GM23248 (cell line): ENCODE results near the gene CADPS. TPM values are rescaled to one million over a fixed set of nuclear protein-coding genes. Genes with fewer than 3 reads are reported as not detected.

ENCODE experiments used
- DNase-seq: peaks from one replicate; pipeline ENCODE4 v3.0.0-alpha.2; 2015
- H2AFZ ChIP-seq: fragments of 200-600 bp; sonication (generic); 2 replicates; pipeline ENCODE4 v1.6.1; 2016; ENCODE audit warnings: antibody characterized with exemption
- H3F3A ChIP-seq: fragments of 200-600 bp; sonication (generic); 2 replicates; pipeline ENCODE4 v1.6.1; 2016; ENCODE audit warnings: mild to moderate bottlenecking, antibody characterized with exemption, mixed run types; ENCODE audit not compliant: insufficient read depth
- H3K27ac ChIP-seq: fragments of 200-600 bp; sonication (generic); 2 replicates; pipeline ENCODE4 v1.5.1; 2016; ENCODE audit warnings: mild to moderate bottlenecking
- H3K27me3 ChIP-seq: fragments of 200-600 bp; sonication (generic); replicated peaks from 2 replicates; pipeline ENCODE4 v1.6.1; 2016; ENCODE audit warnings: mild to moderate bottlenecking; ENCODE audit not compliant: insufficient read depth
- H3K36me3 ChIP-seq: fragments of 200-600 bp; sonication (generic); 2 replicates; pipeline ENCODE4 v1.6.1; 2016; ENCODE audit warnings: low read depth, mild to moderate bottlenecking
- H3K4me1 ChIP-seq: fragments of 200-600 bp; sonication (generic); 2 replicates; pipeline ENCODE4 v1.6.1; 2016; ENCODE audit warnings: mild to moderate bottlenecking; ENCODE audit not compliant: insufficient read depth
- H3K4me2 ChIP-seq: fragments of 200-600 bp; sonication (generic); one replicate; pipeline ENCODE4 v1.6.1; 2016; ENCODE audit warnings: mild to moderate bottlenecking; ENCODE audit not compliant: unreplicated experiment
- H3K4me3 ChIP-seq: fragments of 200-600 bp; sonication (generic); 2 replicates; pipeline ENCODE4 v1.5.1; 2016; ENCODE audit warnings: mild to moderate bottlenecking
- H3K79me2 ChIP-seq: fragments of 200-600 bp; sonication (generic); 2 replicates; pipeline ENCODE4 v1.6.1; 2016; ENCODE audit warnings: mild to moderate bottlenecking; ENCODE audit not compliant: insufficient read depth
- H3K9ac ChIP-seq: fragments of 200-600 bp; sonication (generic); 2 replicates; pipeline ENCODE4 v1.6.1; 2016; ENCODE audit warnings: mild to moderate bottlenecking
- H3K9me2 ChIP-seq: fragments of 200-600 bp; sonication (generic); 2 replicates; pipeline ENCODE4 v1.6.1; 2016; ENCODE audit warnings: mixed run types, mild to moderate bottlenecking, moderate library complexity; ENCODE audit not compliant: insufficient read depth
- H3K9me3 ChIP-seq: fragments of 200-600 bp; sonication (generic); one replicate; pipeline ENCODE4 v1.6.1; 2017; ENCODE audit warnings: low read depth
- H4K20me1 ChIP-seq: fragments of 200-600 bp; sonication (generic); 2 replicates; pipeline ENCODE4 v1.6.0; 2016; ENCODE audit not compliant: insufficient read depth
- EZH2 ChIP-seq: fragments of 200-600 bp; sonication (generic); IDR thresholded peaks from 2 replicates; pipeline ENCODE4 v1.6.1; 2018; ENCODE audit warnings: antibody characterized with exemption, mild to moderate bottlenecking; ENCODE audit not compliant: insufficient read depth, poor library complexity, severe bottlenecking
- EZH2phosphoT487 ChIP-seq: fragments of 200-600 bp; sonication (generic); IDR thresholded peaks from 2 replicates; pipeline ENCODE4 v1.6.1; 2018; ENCODE audit warnings: antibody characterized with exemption, moderate library complexity, mild to moderate bottlenecking, low read depth; ENCODE audit not compliant: insufficient read depth
- WGBS, 2 experiments: methylation state at CpG; one replicate each; pipeline ENCODE4 v1.1.6; 2015 to 2017; ENCODE audit warnings: low lambda C conversion rate in 2 of 2, low coverage in 1 of 2; ENCODE audit errors: missing lambda C conversion rate in 2 of 2; 5-methylcytosine and 5-hydroxymethylcytosine counted together
- in situ Hi-C: fragments of 300-500 bp; cut with MboI; formaldehyde crosslinking; loops from 2 replicates; pipeline ENCODE4 v1.15.0; 2020
- polyA plus RNA-seq: library from polyadenylated mRNA; unstranded; fragments of >200 nt; fragmentation: Nextera tagmentation; extraction: Ambion mirVana; gene quantifications from 2 replicates; pipeline ENCODE4 v1.2.1, GENCODE V29; 2016
- total RNA-seq: library from RNA; depleted of rRNA; stranded (reverse); fragments of >200 nt; shearing (Covaris generic); gene quantifications from 2 replicates; pipeline ENCODE4 v1.2.3, GENCODE V29; 2014

CADPS gene
- total and polyA plus RNA-seq, 2 experiments from 2014 or later: 3.0 to 4.1 TPM

DNA sequence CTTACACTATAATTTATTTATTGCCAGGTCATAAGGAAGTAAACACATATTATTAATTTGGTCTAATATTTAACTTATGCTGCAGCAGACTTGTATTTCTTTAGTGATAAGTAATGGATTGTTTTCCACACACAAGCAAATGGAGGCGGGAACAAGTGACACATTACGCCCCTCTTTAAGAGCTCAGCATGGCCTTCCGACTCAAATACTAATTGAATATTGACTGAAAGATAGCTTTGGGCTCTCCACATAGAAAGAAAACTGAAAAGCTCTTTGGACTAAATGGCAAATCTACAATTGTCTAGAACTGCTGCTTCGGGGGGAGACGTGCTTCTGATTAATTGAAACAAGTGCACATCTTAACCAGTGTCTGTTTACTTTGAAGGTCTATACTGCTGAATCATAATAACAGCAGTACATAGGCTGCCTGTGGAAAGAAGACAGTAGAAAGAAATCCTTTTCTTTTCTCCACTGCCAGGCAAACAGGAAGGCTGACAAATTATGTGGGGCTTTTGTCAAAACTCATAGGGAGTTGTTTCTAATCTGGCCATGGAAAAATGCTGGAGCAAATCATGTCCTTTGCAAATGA lies 15.9 kb downstream of the CADPS start:
- Histone ChIP-seq H4K20me1 (no peaks in the 10 kb centered on the region), H3K36me3 (no peaks in the 10 kb centered on the region), H3K9me3 (no peaks in the 10 kb centered on the region), H3K4me1 (no peaks in the 10 kb centered on the region), H3K9me2 (no peaks in the 10 kb centered on the region), H2AFZ (no peak overlapping the region), H3F3A (no peaks in the 10 kb centered on the region), H3K79me2 (no peaks in the 10 kb centered on the region), H3K9ac (no peak overlapping the region), H3K4me2 (no peak overlapping the region), H3K27ac (no peak overlapping the region), H3K4me3 (no peak overlapping the region), H3K27me3 (no peaks in the 10 kb centered on the region)
- no peak for DNase-seq
- WGBS, 2 experiments: 61 to 68% methylated on average over 5 of the region's 5 CpGs
- TF ChIP-seq EZH2phosphoT487: no peak
- TF ChIP-seq EZH2: no peak
- in situ Hi-C loops: no loop called here

DNA sequence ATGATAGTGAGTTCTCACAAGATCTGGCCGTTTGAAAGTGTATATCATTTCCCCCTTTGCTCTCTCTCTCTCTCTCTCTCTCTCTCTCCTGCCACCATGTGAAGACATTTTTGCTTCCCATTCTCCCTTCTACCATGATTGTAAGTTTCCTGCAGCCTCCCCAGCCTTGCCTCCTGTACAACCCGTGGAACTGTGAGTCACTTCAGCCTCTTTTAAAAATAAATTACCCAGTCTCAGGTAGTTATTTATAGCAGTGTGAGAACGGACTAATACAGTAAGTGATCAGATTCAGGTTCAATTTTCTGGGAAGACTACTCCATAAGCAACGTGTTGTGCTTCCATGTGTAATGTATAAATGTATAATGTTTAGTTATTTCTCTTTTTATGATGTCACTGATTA lies 29.2 kb downstream of the CADPS start:
- whole genome bisulfite sequencing, 2 experiments: 41 to 43% methylated on average over 4 of the region's 4 CpGs
- H4K20me1 ChIP-seq: no peaks in the 10 kb centered on the region
- no peak overlapping the region for H3K4me2 ChIP-seq
- no peak overlapping the region for H3K4me3 ChIP-seq
- no peaks in the 10 kb centered on the region for H3K9me2 ChIP-seq
- in situ Hi-C loops: no loop called here
- no peaks in the 10 kb centered on the region for H3K9me3 ChIP-seq
- H2AFZ ChIP-seq: no peak overlapping the region
- H3K9ac ChIP-seq: no peak overlapping the region
- no peak overlapping the region for H3K27ac ChIP-seq
- H3K4me1 ChIP-seq: no peaks in the 10 kb centered on the region
- TF ChIP-seq EZH2phosphoT487 (no peak), EZH2 (no peak)
- no peaks in the 10 kb centered on the region for H3K79me2 ChIP-seq
- H3K27me3 ChIP-seq: no peaks in the 10 kb centered on the region
- DNase-seq: no peak
- H3K36me3 ChIP-seq: no peaks in the 10 kb centered on the region
- no peaks in the 10 kb centered on the region for H3F3A ChIP-seq

DNA sequence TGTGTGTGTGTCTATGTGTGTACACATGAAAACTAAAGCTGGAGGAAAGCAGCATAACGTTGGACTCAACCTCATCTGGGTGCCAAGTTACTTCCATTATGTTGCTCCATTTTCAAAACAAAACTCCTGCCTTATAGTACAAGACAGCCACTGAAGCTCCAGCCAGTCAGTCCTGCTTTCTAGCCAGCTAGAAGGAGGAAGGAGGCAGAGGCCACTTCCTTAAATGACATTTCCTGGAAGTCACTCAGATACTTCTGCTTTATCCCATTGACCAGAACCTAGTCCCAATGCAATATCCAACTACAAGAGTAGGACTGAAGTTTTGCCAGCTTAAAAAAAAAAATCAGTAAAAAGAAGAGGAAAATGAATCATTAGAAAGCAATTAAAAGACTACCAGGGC lies 31.7 kb downstream of the CADPS start:
- Histone ChIP-seq H3K4me1 (no peaks in the 10 kb centered on the region), H3F3A (no peaks in the 10 kb centered on the region), H3K9me2 (no peaks in the 10 kb centered on the region), H3K9ac (no peak overlapping the region), H3K36me3 (no peaks in the 10 kb centered on the region), H3K79me2 (no peaks in the 10 kb centered on the region), H3K27ac (no peak overlapping the region), H3K4me3 (no peak overlapping the region), H4K20me1 (no peaks in the 10 kb centered on the region), H3K27me3 (no peaks in the 10 kb centered on the region), H3K4me2 (no peak overlapping the region), H3K9me3 (no peaks in the 10 kb centered on the region), H2AFZ (no peak overlapping the region)
- no peak for DNase-seq
- WGBS, 2 experiments: 17 to 50% methylated on average over 1 of the region's 1 CpG
- in situ Hi-C loops: no loop called here
- TF ChIP-seq EZH2 (no peak), EZH2phosphoT487 (no peak)

DNA sequence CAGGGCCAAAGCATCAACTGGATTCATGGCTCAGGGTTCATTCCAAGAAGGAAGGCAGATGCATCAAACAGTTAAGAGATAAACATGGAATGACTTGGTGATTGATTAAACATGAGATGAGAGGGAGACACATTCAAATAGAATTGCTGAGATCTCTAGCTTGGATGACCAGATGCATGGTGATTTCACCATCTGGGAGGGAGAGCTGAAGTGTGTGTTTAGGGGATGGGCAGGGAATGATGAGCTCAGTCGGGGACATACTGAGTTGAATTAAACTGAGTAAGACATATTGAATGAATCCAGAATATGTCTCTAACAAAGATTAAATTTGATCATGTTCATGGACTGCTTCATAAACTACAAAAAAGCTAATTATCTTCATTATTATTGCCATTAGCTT lies 35.5 kb downstream of the CADPS start:
- 88 to 89% methylated on average over 1 of the region's 1 CpG for WGBS, 2 experiments

DNA sequence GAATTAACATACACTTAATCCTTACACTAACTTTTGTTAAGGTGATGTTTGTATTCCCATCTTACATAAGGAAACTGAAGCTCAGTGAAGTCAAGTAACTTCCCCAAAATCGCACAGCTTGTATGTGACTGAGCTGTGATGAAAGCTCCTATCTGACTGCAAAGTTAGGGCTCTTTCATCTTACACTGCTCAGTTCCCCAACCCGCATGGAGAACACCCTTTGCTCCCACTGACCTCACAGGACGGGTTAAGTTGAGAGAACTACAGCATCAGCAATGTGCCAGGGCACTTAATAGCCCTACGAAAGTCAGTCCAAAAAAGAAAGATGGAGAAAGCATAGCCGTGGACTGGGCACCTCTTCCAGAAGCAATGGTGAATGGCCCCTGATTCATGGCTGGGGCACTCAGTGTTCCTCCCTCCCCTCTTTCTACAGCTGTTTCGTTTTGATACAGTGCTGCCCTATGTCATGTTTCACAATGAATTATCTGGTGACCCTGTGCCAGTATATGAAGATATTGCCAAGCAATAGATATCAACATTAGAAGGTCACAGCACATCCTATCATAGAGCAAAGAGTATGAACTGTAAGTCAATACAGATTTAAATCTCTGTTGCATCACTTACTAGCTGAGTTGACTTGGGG lies 38.0 kb downstream of the CADPS start:
- H3K4me3 ChIP-seq: no peak overlapping the region
- DNase-seq: no peak
- no peaks in the 10 kb centered on the region for H3K27me3 ChIP-seq
- in situ Hi-C loops: no loop called here
- H3F3A ChIP-seq: no peaks in the 10 kb centered on the region
- no peaks in the 10 kb centered on the region for H3K36me3 ChIP-seq
- H3K9me3 ChIP-seq: no peaks in the 10 kb centered on the region
- no peak overlapping the region for H3K27ac ChIP-seq
- no peaks in the 10 kb centered on the region for H3K9me2 ChIP-seq
- whole genome bisulfite sequencing, 2 experiments: 73 to 82% methylated on average over 6 of the region's 6 CpGs
- H2AFZ ChIP-seq: no peak overlapping the region
- H4K20me1 ChIP-seq: no peaks in the 10 kb centered on the region
- H3K9ac ChIP-seq: no peak overlapping the region
- no peak for TF ChIP-seq EZH2
- no peak for TF ChIP-seq EZH2phosphoT487
- no peaks in the 10 kb centered on the region for H3K79me2 ChIP-seq
- no peaks in the 10 kb centered on the region for H3K4me1 ChIP-seq
- no peak overlapping the region for H3K4me2 ChIP-seq

More for the DNA sequence above, 35.5 kb downstream of the CADPS start:
- Histone ChIP-seq H3K27me3 (no peaks in the 10 kb centered on the region), H3K27ac (no peak overlapping the region), H3K36me3 (no peaks in the 10 kb centered on the region), H3K9me2 (no peaks in the 10 kb centered on the region), H3F3A (no peaks in the 10 kb centered on the region), H3K9ac (no peak overlapping the region), H3K4me1 (no peaks in the 10 kb centered on the region), H3K79me2 (no peaks in the 10 kb centered on the region), H3K9me3 (no peaks in the 10 kb centered on the region), H2AFZ (no peak overlapping the region), H4K20me1 (no peaks in the 10 kb centered on the region), H3K4me3 (no peak overlapping the region), H3K4me2 (no peak overlapping the region)
- DNase-seq: no peak
- TF ChIP-seq EZH2phosphoT487: no peak
- in situ Hi-C loops: no loop called here
